Activated naive CD4-positive, alpha-beta T cell treated with anti-CD3 and anti-CD28 coated beads, Interleukin-2, amount 10 ng/mL, durations not matched to agents 7 days and 5 days (primary cell): ENCODE results near the gene RBFOX1.

Source experiments
- CTCF ChIA-PET: fragments of 350-600 bp; sonication (Branson Sonifier 250); formaldehyde crosslinking; loops from one replicate; lab custom pipeline; 2021; ENCODE audit warnings: antibody characterized with exemption; lab: Charles Lee
- DNase-seq: peaks from one replicate; pipeline ENCODE4 v3.0.0-alpha.2; 2020
- H3K27ac Mint-ChIP-seq: one replicate; pipeline ENCODE4 v1.8.0; 2021; ENCODE audit warnings: mild to moderate bottlenecking, moderate library complexity, mixed read lengths
- H3K27me3 Mint-ChIP-seq: one replicate; pipeline ENCODE4 v1.8.0; 2021; ENCODE audit warnings: mild to moderate bottlenecking, mixed read lengths
- H3K36me3 Mint-ChIP-seq: one replicate; pipeline ENCODE4 v1.8.0; 2021; ENCODE audit warnings: mixed read lengths
- H3K4me1 Mint-ChIP-seq: one replicate; pipeline ENCODE4 v1.8.0; 2021; ENCODE audit warnings: mixed read lengths
- H3K4me3 Mint-ChIP-seq: one replicate; pipeline ENCODE4 v1.8.0; 2021; ENCODE audit warnings: mild to moderate bottlenecking, moderate library complexity, mixed read lengths
- H3K9me3 Mint-ChIP-seq: one replicate; pipeline ENCODE4 v1.8.0; 2021; ENCODE audit warnings: mixed read lengths

RBFOX1 gene

GRCh38 chr16:7318686-7319085 lies 14.0 kb upstream of the RBFOX1 start:
- H3K27ac Mint-ChIP-seq, result no peak overlapping the region
- CTCF ChIA-PET, result no interaction called here
- H3K4me3 Mint-ChIP-seq, result no peak overlapping the region
- H3K27me3 Mint-ChIP-seq, result no peaks in the 10 kb centered on the region
- no peak for DNase-seq
- H3K9me3 Mint-ChIP-seq, result peaks cover 21% of the 10 kb centered on the region
- H3K36me3 Mint-ChIP-seq, result no peaks in the 10 kb centered on the region
- no peaks in the 10 kb centered on the region for H3K4me1 Mint-ChIP-seq

GRCh38 chr16:7319514-7319913 lies 13.1 kb upstream of the RBFOX1 start:
- no peaks in the 10 kb centered on the region for H3K27me3 Mint-ChIP-seq
- H3K4me3 Mint-ChIP-seq, result no peak overlapping the region
- H3K9me3 Mint-ChIP-seq, result peaks cover 22% of the 10 kb centered on the region
- H3K36me3 Mint-ChIP-seq, result no peaks in the 10 kb centered on the region
- no peak overlapping the region for H3K27ac Mint-ChIP-seq
- no peak for DNase-seq
- CTCF ChIA-PET, result no interaction called here
- no peaks in the 10 kb centered on the region for H3K4me1 Mint-ChIP-seq

GRCh38 chr16:7321661-7322060 lies 11.0 kb upstream of the RBFOX1 start:
- no peak overlapping the region for H3K27ac Mint-ChIP-seq
- H3K4me3 Mint-ChIP-seq, result no peak overlapping the region
- H3K27me3 Mint-ChIP-seq, result no peaks in the 10 kb centered on the region
- H3K9me3 Mint-ChIP-seq, result peaks cover 30% of the 10 kb centered on the region
- CTCF ChIA-PET, result no interaction called here
- no peak for DNase-seq
- no peaks in the 10 kb centered on the region for H3K4me1 Mint-ChIP-seq
- no peaks in the 10 kb centered on the region for H3K36me3 Mint-ChIP-seq

GRCh38 chr16:7324321-7324720 lies 8.3 kb upstream of the RBFOX1 start:
- Mint-ChIP-seq H3K4me1 (no peaks in the 10 kb centered on the region), H3K36me3 (no peaks in the 10 kb centered on the region), H3K9me3 (peaks cover 26% of the 10 kb centered on the region), H3K27ac (no peak overlapping the region), H3K27me3 (no peaks in the 10 kb centered on the region), H3K4me3 (no peak overlapping the region)
- CTCF ChIA-PET, result no interaction called here
- no peak for DNase-seq

GRCh38 chr16:7325834-7326233 lies 6.8 kb upstream of the RBFOX1 start:
- Mint-ChIP-seq H3K9me3 (peaks cover 16% of the 10 kb centered on the region), H3K36me3 (no peaks in the 10 kb centered on the region), H3K4me1 (no peaks in the 10 kb centered on the region), H3K4me3 (no peak overlapping the region), H3K27me3 (no peaks in the 10 kb centered on the region), H3K27ac (no peak overlapping the region)
- DNase-seq, result no peak
- CTCF ChIA-PET, result no interaction called here

DNA sequence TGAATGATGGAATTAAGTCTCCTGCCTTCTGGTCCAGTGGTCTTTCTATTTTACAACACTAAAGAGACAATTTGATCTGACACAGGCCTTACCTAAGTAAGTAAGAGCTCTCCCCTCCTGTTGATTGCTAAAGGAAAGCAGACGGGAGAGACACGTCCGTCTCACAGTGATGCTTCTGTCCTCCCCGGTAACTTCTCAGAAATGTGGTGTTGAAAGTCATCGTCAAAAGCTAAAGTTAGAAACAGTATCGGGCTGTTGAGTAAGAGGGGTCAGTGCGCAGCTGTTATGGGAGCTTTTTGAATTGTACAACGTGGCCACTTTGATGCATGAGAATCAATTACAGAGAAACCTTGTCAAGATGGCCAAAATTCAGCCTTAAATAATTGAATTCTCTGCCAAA lies 1.9 kb upstream of the RBFOX1 start:
- Mint-ChIP-seq H3K9me3 (peaks cover 9% of the 10 kb centered on the region), H3K4me1 (no peaks in the 10 kb centered on the region), H3K27me3 (no peaks in the 10 kb centered on the region), H3K36me3 (no peaks in the 10 kb centered on the region), H3K4me3 (no peak overlapping the region), H3K27ac (no peak overlapping the region)
- no peak for DNase-seq
- CTCF ChIA-PET, result no interaction called here

- no peaks in the 10 kb centered on the region for H3K36me3 Mint-ChIP-seq
- DNase-seq, result no peak
- no peaks in the 10 kb centered on the region for H3K4me1 Mint-ChIP-seq
- H3K27ac Mint-ChIP-seq, result no peak overlapping the region
- H3K4me3 Mint-ChIP-seq, result no peak overlapping the region
- H3K9me3 Mint-ChIP-seq, result peaks cover 5% of the 10 kb centered on the region
- CTCF ChIA-PET, result interaction anchor here (0.8 kb wide), 1 partner anchor 21 kb away, joined by 3 read pairs; no protein-coding TSS in a partner anchor
- H3K27me3 Mint-ChIP-seq, result no peaks in the 10 kb centered on the region
These were observed 648 bp upstream of the RBFOX1 start for GRCh38 chr16:7331997-7332396.

- peaks cover 5% of the 10 kb centered on the region for H3K9me3 Mint-ChIP-seq
- H3K27me3 Mint-ChIP-seq, result no peaks in the 10 kb centered on the region
- DNase-seq, result no peak
- no peaks in the 10 kb centered on the region for H3K4me1 Mint-ChIP-seq
- no peak overlapping the region for H3K27ac Mint-ChIP-seq
- H3K4me3 Mint-ChIP-seq, result no peak overlapping the region
- CTCF ChIA-PET, result no interaction called here
- no peaks in the 10 kb centered on the region for H3K36me3 Mint-ChIP-seq
These were observed 608 bp downstream of the RBFOX1 start for GRCh38 chr16:7333180-7333725.

- peaks cover 13% of the 10 kb centered on the region for H3K9me3 Mint-ChIP-seq
- H3K4me3 Mint-ChIP-seq, result no peak overlapping the region
- no peaks in the 10 kb centered on the region for H3K27me3 Mint-ChIP-seq
- H3K27ac Mint-ChIP-seq, result no peak overlapping the region
- no peaks in the 10 kb centered on the region for H3K4me1 Mint-ChIP-seq
- DNase-seq, result no peak
- no peaks in the 10 kb centered on the region for H3K36me3 Mint-ChIP-seq
- CTCF ChIA-PET, result no interaction called here
These were observed 2.3 kb downstream of the RBFOX1 start for GRCh38 chr16:7334801-7335560.

GRCh38 chr16:7335991-7336634 lies 3.5 kb downstream of the RBFOX1 start:
- Mint-ChIP-seq H3K27me3 (no peaks in the 10 kb centered on the region), H3K4me3 (no peak overlapping the region), H3K9me3 (peaks cover 15% of the 10 kb centered on the region), H3K36me3 (no peaks in the 10 kb centered on the region), H3K4me1 (no peaks in the 10 kb centered on the region), H3K27ac (no peak overlapping the region)
- CTCF ChIA-PET, result no interaction called here
- DNase-seq, result no peak

DNA sequence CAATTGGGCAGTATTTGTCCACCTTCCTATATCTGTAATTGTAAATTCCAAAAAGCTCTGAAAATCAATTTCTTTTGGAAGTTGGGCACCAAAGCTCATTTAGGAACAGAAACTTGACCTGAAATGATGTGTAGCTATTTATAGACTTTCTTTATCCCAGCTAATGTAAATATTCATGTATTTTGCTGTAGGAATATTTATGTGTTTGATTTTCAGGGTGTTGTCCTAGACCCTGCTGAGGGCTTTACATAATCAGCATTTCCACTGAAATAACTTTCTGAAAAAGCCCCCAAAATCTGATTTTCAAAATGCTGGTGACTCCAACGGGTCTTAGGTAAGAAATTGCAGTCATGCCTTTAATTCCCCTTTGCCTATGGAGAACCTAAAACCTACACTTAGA lies 4.1 kb downstream of the RBFOX1 start:
- Mint-ChIP-seq H3K9me3 (peaks cover 15% of the 10 kb centered on the region), H3K4me3 (no peak overlapping the region), H3K36me3 (no peaks in the 10 kb centered on the region), H3K4me1 (no peaks in the 10 kb centered on the region), H3K27me3 (no peaks in the 10 kb centered on the region), H3K27ac (no peak overlapping the region)
- no peak for DNase-seq
- CTCF ChIA-PET, result no interaction called here

DNA sequence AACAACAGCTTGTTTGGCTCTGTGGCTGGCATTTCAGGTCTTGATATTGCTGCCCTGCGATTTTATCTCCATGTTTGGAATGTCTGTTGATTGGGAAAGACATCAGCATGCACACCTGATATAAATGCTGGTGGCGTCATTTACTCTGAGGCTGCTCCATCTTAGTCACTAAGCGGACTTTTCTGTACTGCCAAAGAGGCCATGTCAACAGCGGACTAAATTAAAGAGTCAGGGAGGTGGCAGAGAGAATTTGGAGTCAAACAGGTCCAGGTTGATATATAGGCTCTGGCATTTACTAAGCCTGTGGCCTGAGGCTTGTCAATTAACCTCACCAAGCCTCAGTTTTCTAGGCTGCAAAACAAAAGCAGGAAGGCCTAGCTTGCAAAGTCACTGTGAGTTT lies 6.2 kb downstream of the RBFOX1 start:
- no peak overlapping the region for H3K4me3 Mint-ChIP-seq
- no peak overlapping the region for H3K27ac Mint-ChIP-seq
- DNase-seq, result no peak
- H3K27me3 Mint-ChIP-seq, result no peaks in the 10 kb centered on the region
- no peaks in the 10 kb centered on the region for H3K4me1 Mint-ChIP-seq
- CTCF ChIA-PET, result no interaction called here
- peaks cover 22% of the 10 kb centered on the region for H3K9me3 Mint-ChIP-seq
- H3K36me3 Mint-ChIP-seq, result no peaks in the 10 kb centered on the region

- Mint-ChIP-seq H3K27me3 (no peaks in the 10 kb centered on the region), H3K36me3 (no peaks in the 10 kb centered on the region), H3K27ac (no peak overlapping the region), H3K4me3 (no peak overlapping the region), H3K4me1 (no peaks in the 10 kb centered on the region), H3K9me3 (peaks cover 21% of the 10 kb centered on the region)
- DNase-seq, result no peak
- CTCF ChIA-PET, result no interaction called here
These were observed 7.1 kb downstream of the RBFOX1 start for GRCh38 chr16:7339700-7340099.

DNA sequence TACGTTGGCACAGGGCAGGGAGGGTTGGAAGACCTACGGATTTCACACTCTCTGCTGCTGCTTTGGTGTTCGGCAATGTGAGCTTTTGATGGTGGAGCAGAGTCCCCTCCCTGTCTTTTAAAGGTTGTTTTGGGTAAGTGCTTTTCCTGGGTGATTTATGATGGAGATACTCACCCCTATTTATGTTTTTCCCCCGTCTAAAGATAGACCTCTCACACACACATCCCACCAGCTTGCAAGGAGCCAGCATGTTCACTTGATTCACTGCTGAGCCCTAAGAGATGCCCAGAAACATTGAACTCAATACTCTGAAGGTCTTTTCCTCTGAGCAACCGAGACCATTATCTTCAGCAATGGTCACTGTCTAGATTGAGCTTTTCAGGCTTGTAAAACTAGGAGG lies 8.3 kb downstream of the RBFOX1 start:
- H3K27ac Mint-ChIP-seq, result no peak overlapping the region
- DNase-seq, result no peak
- CTCF ChIA-PET, result no interaction called here
- H3K4me3 Mint-ChIP-seq, result no peak overlapping the region
- H3K9me3 Mint-ChIP-seq, result peaks cover 25% of the 10 kb centered on the region
- H3K36me3 Mint-ChIP-seq, result no peaks in the 10 kb centered on the region
- no peaks in the 10 kb centered on the region for H3K27me3 Mint-ChIP-seq
- H3K4me1 Mint-ChIP-seq, result no peaks in the 10 kb centered on the region

DNA sequence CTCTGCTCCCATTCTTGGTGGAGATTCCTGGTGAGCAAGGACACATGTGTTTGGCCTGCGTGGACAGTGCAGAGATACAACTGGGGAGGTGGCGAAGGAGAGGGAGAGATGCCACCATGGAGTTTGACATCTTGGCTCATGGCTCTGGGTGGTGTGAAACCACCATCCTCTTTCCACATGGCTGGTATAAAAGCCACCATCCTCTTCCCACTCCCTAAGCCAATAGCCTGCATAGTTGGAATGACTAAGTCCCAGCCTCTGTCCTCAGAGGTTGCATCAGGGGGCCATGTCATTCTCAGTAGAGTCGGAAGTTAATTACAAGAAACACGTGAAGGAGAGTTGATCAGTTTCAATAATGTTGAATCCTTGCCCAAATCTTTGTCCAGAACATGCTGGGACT lies 10.0 kb downstream of the RBFOX1 start:
- Mint-ChIP-seq H3K4me1 (no peaks in the 10 kb centered on the region), H3K27ac (no peak overlapping the region), H3K9me3 (peaks cover 39% of the 10 kb centered on the region), H3K36me3 (no peaks in the 10 kb centered on the region), H3K4me3 (no peak overlapping the region), H3K27me3 (no peaks in the 10 kb centered on the region)
- no peak for DNase-seq
- CTCF ChIA-PET, result interaction anchor here (1.3 kb wide), 1 partner anchor 10 kb away, joined by 3 read pairs; no protein-coding TSS in a partner anchor
